Measurements from ENCODE around the gene ALOX5AP. TPM values are rescaled to one million over a fixed set of nuclear protein-coding genes. Genes with fewer than 3 reads are reported as not detected.
A peak's percentile ranks its signal among the peaks of the same experiment; 100 is the strongest.

ALOX5AP gene
- total RNA-seq, 3 donors from 2014 or later = 5.7 to 8.4 (median 7.1) TPM

GRCh38 chr13:30752201-30752797, 17.0 kb downstream of the ALOX5AP start:
- ATAC-seq = peak in 1 of 2 donors; percentile 41
- no peaks in the 10 kb centered on the region for H3K27me3 Mint-ChIP-seq (ENCODE audit: low read depth)
- peaks cover 30% of the 10 kb centered on the region for H3K36me3 Mint-ChIP-seq (ENCODE audit: insufficient read depth)
- DNase-seq = no peak
- H3K4me3 Mint-ChIP-seq = no peak overlapping the region
- peaks cover 11% of the 10 kb centered on the region for H3K4me1 Mint-ChIP-seq (ENCODE audit: low read depth)
- no peaks in the 10 kb centered on the region for H3K9me3 Mint-ChIP-seq

GRCh38 chr13:30753030-30753616, 17.8 kb downstream of the ALOX5AP start:
- Mint-ChIP-seq H3K36me3 (ENCODE audit: insufficient read depth) (peaks cover 36% of the 10 kb centered on the region), H3K4me3 (no peak overlapping the region), H3K9me3 (no peaks in the 10 kb centered on the region), H3K27me3 (ENCODE audit: low read depth) (no peaks in the 10 kb centered on the region), H3K4me1 (ENCODE audit: low read depth) (peaks cover 11% of the 10 kb centered on the region)
- no peak for DNase-seq
- ATAC-seq = no peak

GRCh38 chr13:30755678-30756077, 20.3 kb downstream of the ALOX5AP start:
- Mint-ChIP-seq H3K4me1 (ENCODE audit: low read depth) (peaks cover 8% of the 10 kb centered on the region), H3K9me3 (no peaks in the 10 kb centered on the region), H3K36me3 (ENCODE audit: insufficient read depth) (peaks cover 38% of the 10 kb centered on the region), H3K4me3 (no peak overlapping the region), H3K27me3 (ENCODE audit: low read depth) (no peaks in the 10 kb centered on the region)
- no peak for DNase-seq
- no peak for ATAC-seq

GRCh38 chr13:30757026-30757742, 21.8 kb downstream of the ALOX5AP start:
- ATAC-seq (no peak), DNase-seq (no peak)
- Mint-ChIP-seq H3K27me3 (ENCODE audit: low read depth) (no peaks in the 10 kb centered on the region), H3K4me3 (no peak overlapping the region), H3K36me3 (ENCODE audit: insufficient read depth) (peaks cover 38% of the 10 kb centered on the region), H3K9me3 (no peaks in the 10 kb centered on the region), H3K4me1 (ENCODE audit: low read depth) (no peaks in the 10 kb centered on the region)

- H3K27me3 Mint-ChIP-seq (ENCODE audit: low read depth) = no peaks in the 10 kb centered on the region
- H3K4me1 Mint-ChIP-seq (ENCODE audit: low read depth) = no peaks in the 10 kb centered on the region
- DNase-seq (no peak), ATAC-seq (no peak)
- no peaks in the 10 kb centered on the region for H3K9me3 Mint-ChIP-seq
- peaks cover 44% of the 10 kb centered on the region for H3K36me3 Mint-ChIP-seq (ENCODE audit: insufficient read depth)
- H3K4me3 Mint-ChIP-seq = no peak overlapping the region
These were observed 24.4 kb downstream of the ALOX5AP start for GRCh38 chr13:30759748-30760147.

- peaks cover 50% of the 10 kb centered on the region for H3K36me3 Mint-ChIP-seq (ENCODE audit: insufficient read depth)
- ATAC-seq (no peak), DNase-seq (no peak)
- no peaks in the 10 kb centered on the region for H3K27me3 Mint-ChIP-seq (ENCODE audit: low read depth)
- no peak overlapping the region for H3K4me3 Mint-ChIP-seq
- peaks cover 13% of the 10 kb centered on the region for H3K4me1 Mint-ChIP-seq (ENCODE audit: low read depth)
- H3K9me3 Mint-ChIP-seq = no peaks in the 10 kb centered on the region
These were observed 27.3 kb downstream of the ALOX5AP start for GRCh38 chr13:30762643-30763042.

GRCh38 chr13:30763786-30764413, 28.6 kb downstream of the ALOX5AP start:
- DNase-seq (no peak), ATAC-seq (no peak)
- H3K4me3 Mint-ChIP-seq = no peak overlapping the region
- H3K4me1 Mint-ChIP-seq (ENCODE audit: low read depth) = peaks cover 15% of the 10 kb centered on the region
- H3K9me3 Mint-ChIP-seq = no peaks in the 10 kb centered on the region
- H3K36me3 Mint-ChIP-seq (ENCODE audit: insufficient read depth) = peaks cover 40% of the 10 kb centered on the region
- H3K27me3 Mint-ChIP-seq (ENCODE audit: low read depth) = no peaks in the 10 kb centered on the region

- H3K27me3 Mint-ChIP-seq (ENCODE audit: low read depth) = no peaks in the 10 kb centered on the region
- H3K4me1 Mint-ChIP-seq (ENCODE audit: low read depth) = peaks cover 15% of the 10 kb centered on the region
- H3K4me3 Mint-ChIP-seq = no peak overlapping the region
- peaks cover 36% of the 10 kb centered on the region for H3K36me3 Mint-ChIP-seq (ENCODE audit: insufficient read depth)
- no peaks in the 10 kb centered on the region for H3K9me3 Mint-ChIP-seq
- ATAC-seq (no peak), DNase-seq (no peak)
These were observed 30.9 kb downstream of the ALOX5AP start for GRCh38 chr13:30766231-30766630.

GRCh38 chr13:30770929-30771328, 35.6 kb downstream of the ALOX5AP start:
- ATAC-seq = no peak
- H3K4me1 Mint-ChIP-seq (ENCODE audit: low read depth) = peaks cover 50% of the 10 kb centered on the region
- no peaks in the 10 kb centered on the region for H3K27me3 Mint-ChIP-seq (ENCODE audit: low read depth)
- H3K9me3 Mint-ChIP-seq = no peaks in the 10 kb centered on the region
- no peak overlapping the region for H3K4me3 Mint-ChIP-seq
- no peak for DNase-seq
- peaks cover 18% of the 10 kb centered on the region for H3K36me3 Mint-ChIP-seq (ENCODE audit: insufficient read depth)

GRCh38 chr13:30773561-30773960, 38.2 kb downstream of the ALOX5AP start:
- Mint-ChIP-seq H3K4me3 (no peak overlapping the region), H3K9me3 (no peaks in the 10 kb centered on the region), H3K27me3 (ENCODE audit: low read depth) (no peaks in the 10 kb centered on the region), H3K36me3 (ENCODE audit: insufficient read depth) (peaks cover 16% of the 10 kb centered on the region), H3K4me1 (ENCODE audit: low read depth) (peaks cover 40% of the 10 kb centered on the region)
- ATAC-seq (no peak), DNase-seq (no peak)

GRCh38 chr13:30774214-30774730, 38.9 kb downstream of the ALOX5AP start:
- peak; percentile 79 to 93 for ATAC-seq
- H3K4me1 Mint-ChIP-seq (ENCODE audit: low read depth) = peaks cover 40% of the 10 kb centered on the region
- H3K4me3 Mint-ChIP-seq = peak overlapping the region; percentile 50
- H3K9me3 Mint-ChIP-seq = no peaks in the 10 kb centered on the region
- H3K36me3 Mint-ChIP-seq (ENCODE audit: insufficient read depth) = peaks cover 11% of the 10 kb centered on the region
- no peaks in the 10 kb centered on the region for H3K27me3 Mint-ChIP-seq (ENCODE audit: low read depth)
- DNase-seq = no peak

GRCh38 chr13:30776661-30777060, 41.3 kb downstream of the ALOX5AP start:
- H3K9me3 Mint-ChIP-seq = no peaks in the 10 kb centered on the region
- peaks cover 9% of the 10 kb centered on the region for H3K36me3 Mint-ChIP-seq (ENCODE audit: insufficient read depth)
- DNase-seq (no peak), ATAC-seq (no peak)
- peaks cover 40% of the 10 kb centered on the region for H3K4me1 Mint-ChIP-seq (ENCODE audit: low read depth)
- no peak overlapping the region for H3K4me3 Mint-ChIP-seq
- H3K27me3 Mint-ChIP-seq (ENCODE audit: low read depth) = no peaks in the 10 kb centered on the region

- Mint-ChIP-seq H3K9me3 (no peaks in the 10 kb centered on the region), H3K27me3 (ENCODE audit: low read depth) (peaks cover 1% of the 10 kb centered on the region), H3K36me3 (ENCODE audit: insufficient read depth) (peaks cover 12% of the 10 kb centered on the region), H3K4me1 (ENCODE audit: low read depth) (peaks cover 21% of the 10 kb centered on the region), H3K4me3 (no peak overlapping the region)
- ATAC-seq = no peak
- DNase-seq = no peak
These were observed 43.7 kb downstream of the ALOX5AP start for GRCh38 chr13:30779016-30779415.

- Mint-ChIP-seq H3K9me3 (no peaks in the 10 kb centered on the region), H3K4me1 (ENCODE audit: low read depth) (peaks cover 15% of the 10 kb centered on the region), H3K4me3 (no peak overlapping the region), H3K36me3 (ENCODE audit: insufficient read depth) (peaks cover 12% of the 10 kb centered on the region), H3K27me3 (ENCODE audit: low read depth) (peaks cover 1% of the 10 kb centered on the region)
- DNase-seq (no peak), ATAC-seq (no peak)
These were observed 44.3 kb downstream of the ALOX5AP start for GRCh38 chr13:30779608-30780007.
